Prostate gland (tissue), 2 donors: ENCODE measurements around the gene GTF2A1L. TPM values are rescaled to one million over a fixed set of nuclear protein-coding genes. Genes with fewer than 3 reads are reported as not detected.

Experiments used
- DNase-seq: peaks from one replicate; pipeline ENCODE4 v3.0.0-alpha.2; 2019; ENCODE audit warnings: low spot score
- H3K27ac ChIP-seq, 2 donors: fragments of 200-600 bp; sonication (generic); 2 replicates each; pipeline ENCODE4 v1.5.1; 2017 to 2019
- H3K27me3 ChIP-seq: fragments of 200-600 bp; sonication (generic); replicated peaks from 2 replicates; pipeline ENCODE4 v1.5.1; 2019; ENCODE audit not compliant: insufficient read depth
- H3K36me3 ChIP-seq, 2 donors: fragments of 200-600 bp; sonication (generic); 1 replicate in 1 of 2; 2 replicates in 1 of 2; pipeline versions ENCODE4 v1.5.1 to v1.8.1; 2017 to 2019
- H3K4me1 ChIP-seq: fragments of 200-600 bp; sonication (generic); replicated peaks from 2 replicates; pipeline ENCODE4 v1.5.1; 2019
- H3K4me3 ChIP-seq, 2 donors: fragments of 200-600 bp; sonication (generic); 2 replicates each; pipeline ENCODE4 v1.5.1; 2017 to 2019
- H3K9me3 ChIP-seq: fragments of 200-600 bp; sonication (generic); 2 replicates; pipeline ENCODE4 v1.5.1; 2017
- POLR2A ChIP-seq: fragments of 450-650 bp; IDR thresholded peaks from one replicate; pipeline ENCODE4 v1.6.1; 2016; ENCODE audit warnings: antibody characterized with exemption, mild to moderate bottlenecking
- POLR2AphosphoS5 ChIP-seq: sonication (generic); formaldehyde crosslinking; IDR thresholded peaks from one replicate; pipeline ENCODE4 v1.6.1; 2017; ENCODE audit warnings: antibody characterized with exemption
- WGBS: methylation state at CpG from one replicate; pipeline ENCODE4 v1.1.5; 2018; 5-methylcytosine and 5-hydroxymethylcytosine counted together
- intact Hi-C: fragments of 100-400 bp; cut with DNase I; formaldehyde crosslinking; loops from one replicate; pipeline ENCODE4 v1.14.2; 2022
- small RNA-seq, 2 donors: library from RNA; depleted of rRNA; stranded (forward); fragments of <200 nt; gene quantifications; one replicate each; pipeline ENCODE3, GENCODE V24; 2016
- total RNA-seq, 2 donors: library from RNA; depleted of rRNA; stranded (reverse); fragments of >200 nt; gene quantifications; one replicate each; pipeline ENCODE4 v1.1.0, GENCODE V29; 2016
- TF ChIP-seq, protein P1 (sequence below), 4 experiments: fragments of 200-600 bp in 2 of 4; fragments of 450-650 bp in 2 of 4; sonication (generic) in 2 of 4; IDR thresholded peaks; 1 replicate in 3 of 4; 2 replicates in 1 of 4; pipeline ENCODE4 v1.5.1; 2016 to 2019; ENCODE audit warnings: antibody characterized with exemption in 4 of 4, mild to moderate bottlenecking in 2 of 4, moderate library complexity in 2 of 4

GTF2A1L gene
- total RNA-seq, 2 donors from 2014 or later: 0.68 to 3.6 TPM

DNA sequence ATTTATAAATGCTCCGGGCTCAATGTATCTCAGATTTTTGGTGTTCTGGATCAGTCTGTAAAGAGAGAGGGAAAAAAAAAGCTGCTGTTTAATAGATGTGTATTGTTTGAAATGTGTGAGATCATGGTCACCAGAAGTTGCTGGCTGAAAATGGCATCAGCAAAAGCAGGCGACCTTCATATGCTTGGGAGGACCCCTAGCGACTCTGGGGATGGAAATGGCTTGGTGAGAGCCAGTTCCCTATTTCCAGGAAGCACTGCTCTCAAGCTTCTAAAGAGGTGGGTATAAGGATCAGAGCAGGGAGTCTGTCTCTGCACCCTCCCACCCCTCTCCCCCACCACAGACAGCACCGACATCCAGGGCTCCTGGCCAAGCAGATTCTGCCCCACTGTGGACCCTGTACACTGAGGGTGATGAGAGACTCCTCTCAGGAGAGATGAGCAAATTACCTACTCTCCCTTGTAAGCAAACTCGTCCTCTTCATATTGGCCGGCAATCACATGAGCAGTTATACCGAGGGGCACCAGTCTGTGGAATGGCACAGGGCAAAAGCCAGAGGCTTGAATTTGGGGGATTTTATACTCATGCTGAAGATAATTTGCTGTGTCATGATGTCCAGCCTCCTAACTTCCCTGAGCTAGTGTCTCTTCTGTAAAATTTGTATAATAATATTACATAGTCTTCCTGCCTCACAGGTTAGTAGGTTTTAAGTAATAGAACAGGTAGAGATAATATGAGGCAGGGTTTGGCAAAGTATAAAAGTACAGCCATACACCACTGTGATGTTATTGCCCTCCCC is 108.2 kb downstream of the GTF2A1L start:
- H3K27ac ChIP-seq: no peak overlapping the region

DNA sequence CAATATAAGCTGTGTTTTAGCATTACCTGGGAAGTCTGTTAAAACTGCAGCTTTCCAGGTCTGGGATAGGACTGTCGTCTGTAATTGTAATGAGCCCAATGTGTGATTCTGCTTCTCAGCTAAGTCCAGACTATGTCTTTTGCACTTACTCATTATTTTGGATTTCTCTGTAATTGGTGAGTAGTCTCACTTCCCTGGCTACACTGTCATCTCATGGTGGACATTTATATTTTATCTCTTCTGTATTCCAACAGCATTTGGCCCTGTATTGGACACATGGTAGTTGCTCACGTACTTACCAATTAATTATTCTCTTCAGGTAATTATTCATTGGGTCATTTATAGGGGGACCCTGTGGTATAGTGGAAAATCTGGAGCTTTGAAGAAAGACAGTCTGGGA is 109.9 kb downstream of the GTF2A1L start:
- DNase-seq: no peak
- WGBS: 94% methylated on average over 2 of the region's 2 CpGs
- Histone ChIP-seq H3K4me3 (no peak overlapping the region), H3K9me3 (no peaks in the 10 kb centered on the region), H3K36me3 (no peaks in the 10 kb centered on the region), H3K27me3 (no peaks in the 10 kb centered on the region), H3K4me1 (no peaks in the 10 kb centered on the region), H3K27ac (no peak overlapping the region)
- no peak for TF ChIP-seq POLR2A
- no peak for TF ChIP-seq POLR2AphosphoS5
- intact Hi-C loops: no loop called here

More for the DNA sequence above, 108.2 kb downstream of the GTF2A1L start:
- Histone ChIP-seq H3K4me1 (no peaks in the 10 kb centered on the region), H3K9me3 (no peaks in the 10 kb centered on the region), H3K4me3 (no peak overlapping the region), H3K36me3 (no peaks in the 10 kb centered on the region), H3K27me3 (no peaks in the 10 kb centered on the region)
- intact Hi-C loops: no loop called here
- TF ChIP-seq POLR2AphosphoS5: no peak
- TF ChIP-seq, protein P1, sequence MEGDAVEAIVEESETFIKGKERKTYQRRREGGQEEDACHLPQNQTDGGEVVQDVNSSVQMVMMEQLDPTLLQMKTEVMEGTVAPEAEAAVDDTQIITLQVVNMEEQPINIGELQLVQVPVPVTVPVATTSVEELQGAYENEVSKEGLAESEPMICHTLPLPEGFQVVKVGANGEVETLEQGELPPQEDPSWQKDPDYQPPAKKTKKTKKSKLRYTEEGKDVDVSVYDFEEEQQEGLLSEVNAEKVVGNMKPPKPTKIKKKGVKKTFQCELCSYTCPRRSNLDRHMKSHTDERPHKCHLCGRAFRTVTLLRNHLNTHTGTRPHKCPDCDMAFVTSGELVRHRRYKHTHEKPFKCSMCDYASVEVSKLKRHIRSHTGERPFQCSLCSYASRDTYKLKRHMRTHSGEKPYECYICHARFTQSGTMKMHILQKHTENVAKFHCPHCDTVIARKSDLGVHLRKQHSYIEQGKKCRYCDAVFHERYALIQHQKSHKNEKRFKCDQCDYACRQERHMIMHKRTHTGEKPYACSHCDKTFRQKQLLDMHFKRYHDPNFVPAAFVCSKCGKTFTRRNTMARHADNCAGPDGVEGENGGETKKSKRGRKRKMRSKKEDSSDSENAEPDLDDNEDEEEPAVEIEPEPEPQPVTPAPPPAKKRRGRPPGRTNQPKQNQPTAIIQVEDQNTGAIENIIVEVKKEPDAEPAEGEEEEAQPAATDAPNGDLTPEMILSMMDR (IDR thresholded peaks at IDR 0.05): no peak
- TF ChIP-seq POLR2A: no peak
- no peak for DNase-seq
- 69% methylated on average over 7 of the region's 7 CpGs for WGBS

DNA sequence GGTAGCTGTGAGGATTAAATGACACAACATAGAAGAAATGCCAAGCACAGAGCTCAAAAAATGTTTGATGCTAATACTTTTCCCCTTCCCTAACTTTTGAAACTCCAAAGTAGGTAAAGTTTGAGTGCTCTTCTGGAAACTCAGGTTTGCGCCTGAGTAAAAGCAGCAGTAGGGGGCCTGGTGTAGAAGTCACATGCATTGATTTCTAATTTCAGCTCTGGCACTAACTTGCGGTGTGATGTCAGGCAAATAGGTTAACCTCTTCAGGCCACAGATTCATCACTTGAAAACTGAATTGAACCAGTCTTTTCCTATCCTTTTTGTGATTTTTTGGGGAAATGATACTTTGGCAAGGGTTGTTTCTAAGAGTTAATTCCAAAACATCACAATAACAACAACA is 110.6 kb downstream of the GTF2A1L start:
- DNase-seq: no peak
- Histone ChIP-seq H3K4me3 (no peak overlapping the region), H3K4me1 (no peaks in the 10 kb centered on the region), H3K36me3 (no peaks in the 10 kb centered on the region), H3K9me3 (no peaks in the 10 kb centered on the region), H3K27ac (no peak overlapping the region), H3K27me3 (no peaks in the 10 kb centered on the region)
- TF ChIP-seq, protein P1 (IDR thresholded peaks at IDR 0.05): no peak
- no peak for TF ChIP-seq POLR2A
- no peak for TF ChIP-seq POLR2AphosphoS5
- intact Hi-C loops: no loop called here
- WGBS: 95% methylated on average over 2 of the region's 2 CpGs

DNA sequence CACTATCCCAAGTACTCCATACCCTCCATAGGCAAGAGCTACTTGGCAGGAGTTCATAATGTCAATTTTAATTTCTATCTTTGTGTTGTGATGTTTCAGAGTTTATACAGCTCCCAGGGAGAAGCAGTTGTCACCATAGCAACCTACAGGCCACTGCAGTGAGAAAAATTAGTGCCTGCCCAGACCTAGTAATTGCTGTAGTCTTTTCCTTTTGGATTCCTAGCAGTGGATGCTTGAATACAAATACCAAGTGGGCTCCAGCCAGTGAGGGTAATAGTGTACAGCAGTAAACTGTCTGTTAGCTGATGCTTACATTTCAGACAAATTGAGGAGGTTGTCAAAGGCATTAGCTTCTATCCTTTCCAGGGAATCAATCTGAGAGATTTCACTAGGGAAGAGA is 111.2 kb downstream of the GTF2A1L start:
- Histone ChIP-seq H3K36me3 (no peaks in the 10 kb centered on the region), H3K4me3 (no peak overlapping the region), H3K4me1 (no peaks in the 10 kb centered on the region), H3K27me3 (no peaks in the 10 kb centered on the region), H3K9me3 (no peaks in the 10 kb centered on the region), H3K27ac (no peak overlapping the region)
- TF ChIP-seq, protein P1 (IDR thresholded peaks at IDR 0.05): no peak
- TF ChIP-seq POLR2A: no peak
- TF ChIP-seq POLR2AphosphoS5: no peak
- DNase-seq: no peak
- intact Hi-C loops: no loop called here

Small RNAs within 50 kb of the gene (small RNA-seq; reads per million reads assigned to genes)
- gene TPT1P11: 0 reads per million in 2 donors

Other genes with a start within 250 kb of the GTF2A1L start
- 10 to 100 TPM; 52.8 to 56.2 TPM for gene PPP1R21, start 177.1 kb upstream of the GTF2A1L start, total RNA-seq
- gene STON1, start 87.7 kb upstream of the GTF2A1L start, total RNA-seq: 10 to 100 TPM; 34.0 to 48.7 TPM
- gene LHCGR, start 137.9 kb downstream of the GTF2A1L start, total RNA-seq: 1 to 10 TPM in 1 of 2 donors, not detected in 1; 1.6 TPM